Measurements from ENCODE around the gene SLC35A5. TPM values are rescaled to one million over a fixed set of nuclear protein-coding genes. Genes with fewer than 3 reads are reported as not detected.
"Not testable (repeated sequence)": the region's sequence is repeated elsewhere in the genome, so short reads cannot be mapped to it uniquely, and the experiment has no call there.

Gene SLC35A5
- total RNA-seq, 1 experiment from 2014 or later: 39.2 TPM

DNA sequence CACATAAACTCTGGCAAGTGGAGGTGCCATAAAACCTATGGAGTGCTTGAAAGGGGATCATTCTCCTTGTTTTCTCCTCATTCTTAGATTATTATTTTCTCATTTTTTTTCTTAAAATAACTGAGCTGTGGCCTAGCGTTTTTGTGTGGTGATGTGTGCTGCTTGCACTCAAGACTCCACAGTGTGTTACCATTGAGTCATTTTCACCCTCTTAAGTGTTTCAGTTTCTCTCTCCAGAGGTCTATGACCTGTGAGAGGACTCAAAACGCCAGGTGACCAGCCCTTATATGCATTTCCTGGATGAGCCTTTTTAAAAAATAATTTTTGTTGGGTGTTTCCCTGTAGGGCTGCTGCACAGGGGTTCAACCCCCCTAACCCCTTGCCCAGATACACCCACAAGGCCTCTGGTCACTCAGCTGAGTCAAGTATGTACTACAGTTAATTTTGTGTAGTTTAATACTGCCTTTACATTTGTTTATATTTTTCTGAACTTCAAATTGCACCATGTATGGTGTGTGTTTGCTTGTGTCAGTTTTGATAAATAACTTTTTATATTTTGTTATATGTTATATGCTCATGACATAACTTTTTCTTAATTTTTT is 47.2 kb upstream of the SLC35A5 start (continued):
- no peak for TF ChIP-seq SMAD3 (CRISPR knock-in tag; IDR thresholded peaks at IDR 0.05; ENCODE audit: borderline replicate concordance)
- TF ChIP-seq, protein P1, sequence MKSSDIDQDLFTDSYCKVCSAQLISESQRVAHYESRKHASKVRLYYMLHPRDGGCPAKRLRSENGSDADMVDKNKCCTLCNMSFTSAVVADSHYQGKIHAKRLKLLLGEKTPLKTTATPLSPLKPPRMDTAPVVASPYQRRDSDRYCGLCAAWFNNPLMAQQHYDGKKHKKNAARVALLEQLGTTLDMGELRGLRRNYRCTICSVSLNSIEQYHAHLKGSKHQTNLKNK (CRISPR knock-in tag; IDR thresholded peaks at IDR 0.05): no peak
- no peak for TF ChIP-seq ESRRA (CRISPR knock-in tag; IDR thresholded peaks at IDR 0.05; ENCODE audit: borderline replicate concordance)
- TF ChIP-seq, protein P2, sequence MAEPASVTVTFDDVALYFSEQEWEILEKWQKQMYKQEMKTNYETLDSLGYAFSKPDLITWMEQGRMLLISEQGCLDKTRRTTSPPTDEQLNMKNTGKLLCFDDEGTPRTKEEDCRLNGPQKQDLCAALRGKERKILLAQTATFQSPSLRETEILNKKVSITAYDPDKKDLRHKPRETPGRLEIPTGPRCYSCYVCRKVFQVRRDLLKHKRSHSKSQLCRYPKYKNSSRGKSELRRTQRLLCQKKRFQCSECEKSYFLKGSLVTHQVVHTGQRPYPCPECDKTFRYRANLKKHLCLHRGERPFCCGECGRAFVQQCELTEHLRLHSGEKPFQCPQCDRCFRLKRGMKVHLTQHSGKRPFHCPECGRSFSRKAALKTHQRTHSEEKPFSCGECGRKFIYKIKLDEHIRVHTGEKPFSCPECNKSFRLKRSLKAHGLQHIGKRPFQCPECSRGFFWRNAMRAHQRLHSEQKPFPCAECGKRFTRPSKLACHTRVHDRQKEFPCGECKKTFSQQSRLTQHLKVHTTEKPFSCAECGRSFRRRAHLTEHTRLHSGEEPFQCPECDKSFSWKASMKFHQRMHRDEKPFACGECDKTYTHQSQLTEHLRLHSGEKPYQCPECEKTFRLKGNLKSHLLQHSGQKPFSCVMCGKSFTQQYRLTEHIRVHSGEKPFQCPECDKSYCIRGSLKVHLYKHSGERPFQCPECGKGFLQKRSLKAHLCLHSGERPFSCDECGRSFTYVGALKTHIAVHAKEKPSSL (CRISPR knock-in tag; conservative IDR thresholded peaks at IDR 0.05): no peak
- no peak for TF ChIP-seq IRF2 (CRISPR knock-in tag; IDR thresholded peaks at IDR 0.05; ENCODE audit: borderline replicate concordance, low read depth)

DNA sequence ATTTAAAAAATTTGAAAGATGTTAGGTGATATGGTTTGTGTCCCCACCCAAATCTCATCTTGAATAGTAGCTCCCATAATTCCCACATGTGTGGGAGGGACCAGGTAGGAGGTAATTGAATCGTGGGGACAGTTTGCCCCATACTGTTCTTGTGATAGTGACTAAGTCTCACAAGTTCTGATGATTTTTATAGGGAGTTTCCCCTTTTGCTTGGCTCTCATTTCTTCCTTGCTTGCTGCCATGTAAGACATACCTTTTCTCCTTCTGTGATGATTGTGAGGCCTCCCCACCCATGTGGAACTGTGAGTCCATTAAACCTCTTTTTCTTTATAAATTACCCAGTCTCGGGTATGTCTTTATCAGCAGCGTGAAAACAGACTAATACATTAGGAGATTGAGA is 42.9 kb upstream of the SLC35A5 start:
- H3K4me1 Mint-ChIP-seq; H3K27me3 Mint-ChIP-seq (ENCODE audit: low read depth); DNase-seq (ENCODE audit: low spot score); POLR2A ChIA-PET; ATAC-seq; H3K36me3 Mint-ChIP-seq; H3K27ac Mint-ChIP-seq; H3K4me3 Mint-ChIP-seq: not testable (repeated sequence)
- peaks cover 18% of the 10 kb centered on the region for H3K9me3 Mint-ChIP-seq
- CTCF ChIA-PET: interaction anchor here (1.0 to 1.1 kb wide), 2 partner anchors 197 to 407 kb away, joined by 3 to 4 read pairs; no protein-coding TSS in a partner anchor

DNA sequence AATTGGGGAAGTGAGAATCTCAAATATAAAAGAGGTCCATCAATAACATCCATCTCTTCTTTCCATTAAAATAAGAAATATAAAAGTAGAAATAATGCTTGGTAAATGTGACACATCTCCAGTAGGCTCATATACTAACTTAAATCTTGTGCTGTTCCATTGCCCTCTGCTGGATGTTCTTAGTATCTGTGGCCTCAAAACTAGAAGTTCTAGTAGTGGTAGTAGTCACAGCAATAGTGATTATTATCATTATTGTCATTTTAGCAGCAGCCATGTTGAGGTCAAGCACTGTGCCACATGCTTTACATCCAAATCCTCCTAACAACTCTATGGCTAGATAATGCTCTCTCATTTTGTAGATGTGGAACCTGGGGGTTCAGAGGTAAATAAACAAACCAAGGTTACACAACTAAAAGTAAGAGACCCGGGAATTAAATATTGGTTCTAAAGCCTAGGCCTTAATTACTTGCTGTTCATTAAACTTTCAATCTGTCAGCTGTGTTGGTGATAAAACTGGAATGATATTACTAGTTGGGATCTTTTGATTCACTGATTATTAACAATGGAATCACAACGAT is 42.3 kb upstream of the SLC35A5 start:
- ATAC-seq: peak; percentile 87
- no peaks in the 10 kb centered on the region for H3K27me3 Mint-ChIP-seq (ENCODE audit: low read depth)
- TF ChIP-seq, protein P3, sequence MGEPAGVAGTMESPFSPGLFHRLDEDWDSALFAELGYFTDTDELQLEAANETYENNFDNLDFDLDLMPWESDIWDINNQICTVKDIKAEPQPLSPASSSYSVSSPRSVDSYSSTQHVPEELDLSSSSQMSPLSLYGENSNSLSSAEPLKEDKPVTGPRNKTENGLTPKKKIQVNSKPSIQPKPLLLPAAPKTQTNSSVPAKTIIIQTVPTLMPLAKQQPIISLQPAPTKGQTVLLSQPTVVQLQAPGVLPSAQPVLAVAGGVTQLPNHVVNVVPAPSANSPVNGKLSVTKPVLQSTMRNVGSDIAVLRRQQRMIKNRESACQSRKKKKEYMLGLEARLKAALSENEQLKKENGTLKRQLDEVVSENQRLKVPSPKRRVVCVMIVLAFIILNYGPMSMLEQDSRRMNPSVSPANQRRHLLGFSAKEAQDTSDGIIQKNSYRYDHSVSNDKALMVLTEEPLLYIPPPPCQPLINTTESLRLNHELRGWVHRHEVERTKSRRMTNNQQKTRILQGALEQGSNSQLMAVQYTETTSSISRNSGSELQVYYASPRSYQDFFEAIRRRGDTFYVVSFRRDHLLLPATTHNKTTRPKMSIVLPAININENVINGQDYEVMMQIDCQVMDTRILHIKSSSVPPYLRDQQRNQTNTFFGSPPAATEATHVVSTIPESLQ (CRISPR knock-in tag; IDR thresholded peaks at IDR 0.05): no peak
- TF ChIP-seq, protein P4, sequence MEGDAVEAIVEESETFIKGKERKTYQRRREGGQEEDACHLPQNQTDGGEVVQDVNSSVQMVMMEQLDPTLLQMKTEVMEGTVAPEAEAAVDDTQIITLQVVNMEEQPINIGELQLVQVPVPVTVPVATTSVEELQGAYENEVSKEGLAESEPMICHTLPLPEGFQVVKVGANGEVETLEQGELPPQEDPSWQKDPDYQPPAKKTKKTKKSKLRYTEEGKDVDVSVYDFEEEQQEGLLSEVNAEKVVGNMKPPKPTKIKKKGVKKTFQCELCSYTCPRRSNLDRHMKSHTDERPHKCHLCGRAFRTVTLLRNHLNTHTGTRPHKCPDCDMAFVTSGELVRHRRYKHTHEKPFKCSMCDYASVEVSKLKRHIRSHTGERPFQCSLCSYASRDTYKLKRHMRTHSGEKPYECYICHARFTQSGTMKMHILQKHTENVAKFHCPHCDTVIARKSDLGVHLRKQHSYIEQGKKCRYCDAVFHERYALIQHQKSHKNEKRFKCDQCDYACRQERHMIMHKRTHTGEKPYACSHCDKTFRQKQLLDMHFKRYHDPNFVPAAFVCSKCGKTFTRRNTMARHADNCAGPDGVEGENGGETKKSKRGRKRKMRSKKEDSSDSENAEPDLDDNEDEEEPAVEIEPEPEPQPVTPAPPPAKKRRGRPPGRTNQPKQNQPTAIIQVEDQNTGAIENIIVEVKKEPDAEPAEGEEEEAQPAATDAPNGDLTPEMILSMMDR (IDR thresholded peaks at IDR 0.05): peak; percentile 71
- TF ChIP-seq SMAD4 (CRISPR knock-in tag; IDR thresholded peaks at IDR 0.05): no peak
- no peak overlapping the region for H3K27ac Mint-ChIP-seq
- ChIA-PET POLR2A (no interaction called here), CTCF (interaction anchor here (1.0 to 1.1 kb wide), 3 partner anchors 128 to 382 kb away, joined by 4 to 10 read pairs (median 6); partner anchors contain the start of gene SLC9C1)
- peaks cover 7% of the 10 kb centered on the region; the same call in 1 of the 2 replicates for H3K36me3 Mint-ChIP-seq
- H3K9me3 Mint-ChIP-seq: peaks cover 15% of the 10 kb centered on the region
- H3K4me1 Mint-ChIP-seq: peaks cover 4% of the 10 kb centered on the region
- H3K4me3 Mint-ChIP-seq: no peak overlapping the region
- no peak for DNase-seq (ENCODE audit: low spot score)

DNA sequence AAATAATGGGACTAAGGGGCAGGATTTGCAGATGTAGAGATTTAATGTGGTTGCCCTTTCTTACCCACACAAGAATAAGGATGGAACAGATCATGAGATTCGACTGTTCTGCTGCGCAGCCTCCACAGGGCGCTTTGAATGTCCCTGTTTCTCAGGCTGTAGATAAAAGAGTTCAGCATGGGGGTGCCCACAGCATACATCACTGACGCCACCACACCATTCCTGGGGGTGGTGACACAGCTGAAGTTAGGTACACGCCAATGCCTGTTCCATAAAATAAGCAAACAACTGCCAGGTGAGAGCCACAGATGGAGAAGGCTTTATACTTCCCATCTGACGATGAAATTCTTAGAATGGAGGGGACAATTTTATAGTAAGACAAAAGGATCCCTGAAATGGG is 37.7 kb upstream of the SLC35A5 start:
- H3K9me3 Mint-ChIP-seq; H3K27me3 Mint-ChIP-seq (ENCODE audit: low read depth); CTCF ChIA-PET; H3K27ac Mint-ChIP-seq; ATAC-seq; H3K4me1 Mint-ChIP-seq; H3K36me3 Mint-ChIP-seq; H3K4me3 Mint-ChIP-seq; DNase-seq (ENCODE audit: low spot score): not testable (repeated sequence)
- POLR2A ChIA-PET: interaction anchor here (0.6 kb wide), 1 partner anchor 17 kb away, joined by 3 read pairs; no protein-coding TSS in a partner anchor

DNA sequence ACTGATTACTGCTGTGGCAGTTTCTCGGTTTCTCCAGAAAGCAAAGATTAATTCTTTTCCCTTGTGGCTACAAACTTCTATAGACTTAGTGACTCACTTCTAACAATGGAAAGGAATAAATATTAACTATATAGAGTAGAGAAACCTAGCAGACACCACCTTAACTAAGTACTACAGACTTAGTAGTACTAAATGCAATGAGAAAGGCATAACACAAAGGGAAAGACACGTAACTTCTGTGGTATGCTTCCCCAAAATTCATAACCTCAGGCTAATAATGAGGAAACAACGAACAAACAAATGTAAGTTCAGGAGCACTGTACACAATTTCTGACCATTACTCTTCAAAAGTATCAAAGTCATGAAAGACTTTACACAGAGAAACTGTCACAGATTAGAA is 31.3 kb upstream of the SLC35A5 start:
- no peaks in the 10 kb centered on the region for H3K27me3 Mint-ChIP-seq (ENCODE audit: low read depth)
- H3K36me3 Mint-ChIP-seq: peaks cover 16% of the 10 kb centered on the region
- ChIA-PET POLR2A (no interaction called here), CTCF (interaction anchor here (0.5 to 1.4 kb wide), 3 partner anchors 237 to 419 kb away, joined by 3 to 8 read pairs (median 7); partner anchors contain the start of gene SLC9C1)
- DNase-seq (ENCODE audit: low spot score) (no peak), ATAC-seq (no peak)
- H3K9me3 Mint-ChIP-seq: no peaks in the 10 kb centered on the region
- H3K27ac Mint-ChIP-seq: no peak overlapping the region; the same call in 1 of the 2 replicates
- H3K4me3 Mint-ChIP-seq: no peak overlapping the region
- no peaks in the 10 kb centered on the region for H3K4me1 Mint-ChIP-seq
- TF ChIP-seq MYBL2 (CRISPR knock-in tag; IDR thresholded peaks at IDR 0.05): no peak
- TF ChIP-seq ZNF232 (CRISPR knock-in tag; IDR thresholded peaks at IDR 0.05): no peak
- TF ChIP-seq FOXK1 (CRISPR knock-in tag; IDR thresholded peaks at IDR 0.05): no peak
- TF ChIP-seq ZNF219 (CRISPR knock-in tag; IDR thresholded peaks at IDR 0.05; ENCODE audit: borderline replicate concordance): no peak
- TF ChIP-seq, protein P5, sequence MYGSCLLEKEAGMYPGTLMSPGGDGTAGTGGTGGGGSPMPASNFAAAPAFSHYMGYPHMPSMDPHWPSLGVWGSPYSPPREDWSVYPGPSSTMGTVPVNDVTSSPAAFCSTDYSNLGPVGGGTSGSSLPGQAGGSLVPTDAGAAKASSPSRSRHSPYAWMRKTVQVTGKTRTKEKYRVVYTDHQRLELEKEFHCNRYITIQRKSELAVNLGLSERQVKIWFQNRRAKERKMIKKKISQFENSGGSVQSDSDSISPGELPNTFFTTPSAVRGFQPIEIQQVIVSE (CRISPR knock-in tag; IDR thresholded peaks at IDR 0.05; ENCODE audit: borderline replicate concordance): no peak
- TF ChIP-seq, protein P6, sequence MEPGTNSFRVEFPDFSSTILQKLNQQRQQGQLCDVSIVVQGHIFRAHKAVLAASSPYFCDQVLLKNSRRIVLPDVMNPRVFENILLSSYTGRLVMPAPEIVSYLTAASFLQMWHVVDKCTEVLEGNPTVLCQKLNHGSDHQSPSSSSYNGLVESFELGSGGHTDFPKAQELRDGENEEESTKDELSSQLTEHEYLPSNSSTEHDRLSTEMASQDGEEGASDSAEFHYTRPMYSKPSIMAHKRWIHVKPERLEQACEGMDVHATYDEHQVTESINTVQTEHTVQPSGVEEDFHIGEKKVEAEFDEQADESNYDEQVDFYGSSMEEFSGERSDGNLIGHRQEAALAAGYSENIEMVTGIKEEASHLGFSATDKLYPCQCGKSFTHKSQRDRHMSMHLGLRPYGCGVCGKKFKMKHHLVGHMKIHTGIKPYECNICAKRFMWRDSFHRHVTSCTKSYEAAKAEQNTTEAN (CRISPR knock-in tag; IDR thresholded peaks at IDR 0.05): no peak
- no peak for TF ChIP-seq ZNF263 (CRISPR knock-in tag; IDR thresholded peaks at IDR 0.05; ENCODE audit: low read depth)
